ENCODE measurements around the gene ERC2.

Gene ERC2

DNA sequence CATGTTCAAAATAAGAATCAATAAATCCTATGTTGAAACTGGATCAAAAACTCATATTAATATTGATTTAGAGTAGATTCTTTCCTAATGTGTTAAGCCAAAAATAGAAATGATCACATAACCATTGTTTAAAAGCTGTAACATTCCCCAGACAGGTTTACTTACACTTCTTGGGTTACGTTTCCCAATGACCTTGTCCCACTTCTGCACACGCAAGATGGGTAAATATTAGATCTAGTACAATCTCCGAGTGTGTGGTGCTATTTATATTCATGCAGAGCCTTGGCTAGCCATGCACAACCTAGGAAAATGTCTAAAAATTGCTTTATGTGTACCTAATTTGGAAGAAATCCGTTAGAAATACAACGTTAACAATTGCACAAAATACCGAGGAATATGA lies 39.6 kb downstream of the ERC2 start:
- H3K4me3 ChIP-seq (ENCODE audit: low read depth, low read length) = no peak overlapping the region
- TF ChIP-seq, protein P1, sequence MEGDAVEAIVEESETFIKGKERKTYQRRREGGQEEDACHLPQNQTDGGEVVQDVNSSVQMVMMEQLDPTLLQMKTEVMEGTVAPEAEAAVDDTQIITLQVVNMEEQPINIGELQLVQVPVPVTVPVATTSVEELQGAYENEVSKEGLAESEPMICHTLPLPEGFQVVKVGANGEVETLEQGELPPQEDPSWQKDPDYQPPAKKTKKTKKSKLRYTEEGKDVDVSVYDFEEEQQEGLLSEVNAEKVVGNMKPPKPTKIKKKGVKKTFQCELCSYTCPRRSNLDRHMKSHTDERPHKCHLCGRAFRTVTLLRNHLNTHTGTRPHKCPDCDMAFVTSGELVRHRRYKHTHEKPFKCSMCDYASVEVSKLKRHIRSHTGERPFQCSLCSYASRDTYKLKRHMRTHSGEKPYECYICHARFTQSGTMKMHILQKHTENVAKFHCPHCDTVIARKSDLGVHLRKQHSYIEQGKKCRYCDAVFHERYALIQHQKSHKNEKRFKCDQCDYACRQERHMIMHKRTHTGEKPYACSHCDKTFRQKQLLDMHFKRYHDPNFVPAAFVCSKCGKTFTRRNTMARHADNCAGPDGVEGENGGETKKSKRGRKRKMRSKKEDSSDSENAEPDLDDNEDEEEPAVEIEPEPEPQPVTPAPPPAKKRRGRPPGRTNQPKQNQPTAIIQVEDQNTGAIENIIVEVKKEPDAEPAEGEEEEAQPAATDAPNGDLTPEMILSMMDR (IDR thresholded peaks at IDR 0.05; ENCODE audit: low read depth, low read length) = no peak

DNA sequence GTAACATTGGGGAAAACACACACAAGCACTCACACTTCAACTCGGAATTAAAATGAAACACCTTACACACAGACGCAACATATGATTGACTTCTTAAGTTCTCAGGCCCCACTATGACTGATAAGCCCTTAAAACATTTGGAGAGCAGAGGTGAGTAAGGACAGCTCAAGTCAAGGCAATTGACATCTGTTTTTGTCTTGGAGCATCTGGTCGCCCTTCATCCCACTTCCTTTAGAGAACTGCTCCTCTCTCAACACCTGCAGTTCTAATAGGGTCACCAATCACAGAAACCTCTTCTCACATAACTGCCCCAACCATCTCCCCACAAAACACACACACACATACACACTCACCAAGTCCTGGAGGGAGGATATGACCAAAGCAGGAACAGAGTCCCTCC lies 43.4 kb downstream of the ERC2 start:
- H3K4me3 ChIP-seq (ENCODE audit: low read depth, low read length) = no peak overlapping the region
- TF ChIP-seq, protein P1 (IDR thresholded peaks at IDR 0.05; ENCODE audit: low read depth, low read length) = no peak

DNA sequence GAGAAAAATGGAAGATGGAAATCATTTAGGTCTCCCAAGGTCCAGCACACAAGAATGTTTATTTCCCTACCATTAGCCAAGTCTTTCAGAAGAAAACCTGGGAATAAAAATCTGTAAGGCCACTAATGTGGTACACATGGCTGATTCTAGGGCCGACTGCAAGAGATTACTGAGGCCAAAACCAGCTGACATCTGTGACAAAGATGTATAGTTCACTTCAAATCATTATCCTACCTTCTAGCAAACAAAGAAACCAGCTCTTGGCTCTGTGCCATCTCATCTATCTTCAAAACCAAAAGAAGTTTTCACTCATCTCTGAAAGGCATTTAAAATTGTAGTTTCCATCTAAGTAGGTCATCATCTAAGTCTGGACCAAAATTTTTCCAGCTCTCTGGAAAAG lies 43.9 kb downstream of the ERC2 start:
- TF ChIP-seq, protein P1 (IDR thresholded peaks at IDR 0.05; ENCODE audit: low read depth, low read length) = no peak
- H3K4me3 ChIP-seq (ENCODE audit: low read depth, low read length) = no peak overlapping the region

DNA sequence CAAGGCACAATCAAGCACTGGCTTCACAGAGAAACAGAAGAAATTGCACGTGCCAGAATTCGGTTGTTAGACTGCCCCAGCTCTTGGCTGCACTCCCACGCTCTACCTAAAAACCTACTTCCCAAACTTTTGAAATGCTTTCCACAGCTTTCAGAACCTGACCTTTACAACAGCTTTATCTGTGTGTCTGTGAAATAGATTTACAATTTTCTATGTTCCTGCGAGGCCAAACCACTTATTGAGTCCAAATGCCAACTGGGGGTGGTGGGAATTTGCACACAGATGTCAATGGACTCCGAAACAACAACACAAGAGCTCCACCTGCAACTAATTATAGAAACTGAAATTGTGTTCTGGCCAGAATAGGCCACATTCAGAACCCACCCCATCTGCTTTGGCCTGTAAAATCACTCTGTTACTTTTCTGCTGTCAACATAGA lies 44.6 kb downstream of the ERC2 start:
- H3K4me3 ChIP-seq (ENCODE audit: low read depth, low read length) = no peak overlapping the region
- TF ChIP-seq, protein P1 (IDR thresholded peaks at IDR 0.05; ENCODE audit: low read depth, low read length) = no peak

DNA sequence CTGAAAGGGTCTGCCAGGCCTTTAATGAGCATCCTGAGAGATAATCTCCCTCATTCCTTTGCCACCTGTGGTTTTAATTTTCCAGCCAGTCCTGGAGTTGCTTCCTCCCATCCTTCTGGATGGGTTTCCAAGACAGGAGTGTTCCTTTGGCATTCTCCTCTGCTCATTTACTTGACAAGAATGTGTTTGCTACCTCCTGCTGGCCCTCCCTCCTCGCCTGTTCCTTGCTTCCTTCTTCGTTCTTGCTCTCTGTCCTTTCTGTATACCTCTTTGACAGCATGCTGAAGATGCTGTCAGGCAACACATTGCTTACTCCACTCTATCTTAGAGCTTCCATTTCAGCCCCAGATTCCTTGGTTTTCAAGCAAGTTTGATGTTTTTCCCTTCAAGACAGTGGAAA lies 46.0 kb downstream of the ERC2 start:
- H3K4me3 ChIP-seq (ENCODE audit: low read depth, low read length) = no peak overlapping the region
- TF ChIP-seq, protein P1 (IDR thresholded peaks at IDR 0.05; ENCODE audit: low read depth, low read length) = no peak

DNA sequence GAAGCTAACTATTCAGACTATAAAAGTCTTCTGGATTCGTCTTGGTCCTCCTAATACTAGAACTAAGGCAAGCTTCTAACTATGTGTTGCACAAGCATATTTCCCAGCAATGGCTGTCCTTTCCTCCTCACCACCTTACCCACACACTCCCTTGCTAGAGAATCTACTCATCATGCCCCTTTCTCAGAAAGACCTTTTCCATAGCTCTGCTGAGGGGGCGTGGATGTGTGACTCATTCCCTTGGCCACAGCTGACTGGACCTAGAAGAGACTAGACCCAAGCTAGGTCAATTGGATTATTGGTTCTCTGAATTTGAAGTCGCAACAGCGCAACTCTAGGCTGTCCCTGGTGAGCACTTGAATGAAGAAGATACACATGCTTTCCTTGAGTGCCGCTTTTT lies 47.1 kb downstream of the ERC2 start:
- TF ChIP-seq, protein P1 (IDR thresholded peaks at IDR 0.05; ENCODE audit: low read depth, low read length) = no peak

DNA sequence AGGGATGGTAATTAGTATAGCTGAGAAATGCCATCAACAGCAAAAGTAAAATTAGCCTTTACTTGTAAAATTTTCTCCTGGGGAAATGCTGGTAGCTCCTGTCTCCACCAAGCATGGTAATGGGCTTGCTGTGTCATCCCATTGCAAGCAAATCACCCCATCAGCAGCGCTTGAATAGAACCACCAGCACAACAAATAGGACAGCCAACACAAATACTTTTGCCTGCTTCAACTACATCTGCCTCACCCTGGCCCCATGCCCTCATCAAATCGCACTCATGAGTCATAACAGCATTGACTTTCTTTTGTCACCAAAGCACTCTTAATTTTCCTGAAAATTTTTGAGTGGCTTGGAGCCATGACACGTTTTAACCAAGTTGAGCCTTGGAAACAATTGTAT lies 52.6 kb downstream of the ERC2 start:
- TF ChIP-seq, protein P1 (IDR thresholded peaks at IDR 0.05; ENCODE audit: low read depth, low read length) = no peak

More for the DNA sequence above, 47.1 kb downstream of the ERC2 start:
- H3K4me3 ChIP-seq (ENCODE audit: low read depth, low read length) = no peak overlapping the region

More for the DNA sequence above, 52.6 kb downstream of the ERC2 start:
- H3K4me3 ChIP-seq (ENCODE audit: low read depth, low read length) = no peak overlapping the region

All from WI38 (cell line).